H1 (cell line): ENCODE data around the gene TSGA10IP.

ENCODE experiments used
- ATF2 ChIP-seq: IDR thresholded peaks from 2 replicates; pipeline ENCODE4 v1.6.1; 2012; ENCODE audit warnings: low read length, inconsistent platforms
- CBX8 ChIP-seq: fragments of 300-800, 300-1000 bp; sonication (generic); IDR thresholded peaks from 2 replicates; pipeline ENCODE4 v1.7.1; 2016; ENCODE audit warnings: low read depth, low read length, borderline replicate concordance
- CHD2 ChIP-seq: IDR thresholded peaks from 2 replicates; pipeline ENCODE4 v1.6.1; 2012; ENCODE audit warnings: low read length, improper control_type of control experiment
- CTCF ChIP-seq, 3 experiments: IDR thresholded peaks; 1 replicate in 2 of 3; 2 replicates in 1 of 3; pipeline versions ENCODE4 v1.5.1 to v1.6.1; 2011; ENCODE audit warnings: low read length in 3 of 3, mild to moderate bottlenecking in 3 of 3, inconsistent platforms in 2 of 3, low read depth in 1 of 3, moderate library complexity in 1 of 3; ENCODE audit not compliant: insufficient read depth in 1 of 3; ENCODE audit errors: control extremely low read depth in 1 of 3
- EP300 ChIP-seq, 2 experiments: IDR thresholded peaks; 1 replicate in 1 of 2; 2 replicates in 1 of 2; pipeline ENCODE4 v1.6.1; 2011 to 2012; ENCODE audit warnings: low read depth in 2 of 2, low read length in 2 of 2, mild to moderate bottlenecking in 2 of 2, borderline replicate concordance in 1 of 2, inconsistent platforms in 1 of 2, moderate library complexity in 1 of 2
- EZH2 ChIP-seq: fragments of 200-600 bp; sonication (generic); IDR thresholded peaks from 2 replicates; pipeline ENCODE4 v1.7.1; 2012; ENCODE audit warnings: low read depth, mild to moderate bottlenecking, moderate library complexity, low read length, inconsistent platforms; ENCODE audit not compliant: severe bottlenecking
- POLR2AphosphoS5 ChIP-seq: IDR thresholded peaks from 2 replicates; pipeline ENCODE4 v1.6.1; 2011; ENCODE audit warnings: low read depth, low read length
- TCF12 ChIP-seq: IDR thresholded peaks from 2 replicates; pipeline ENCODE4 v1.6.1; 2011; ENCODE audit warnings: low read depth, mild to moderate bottlenecking, low read length

DNA sequence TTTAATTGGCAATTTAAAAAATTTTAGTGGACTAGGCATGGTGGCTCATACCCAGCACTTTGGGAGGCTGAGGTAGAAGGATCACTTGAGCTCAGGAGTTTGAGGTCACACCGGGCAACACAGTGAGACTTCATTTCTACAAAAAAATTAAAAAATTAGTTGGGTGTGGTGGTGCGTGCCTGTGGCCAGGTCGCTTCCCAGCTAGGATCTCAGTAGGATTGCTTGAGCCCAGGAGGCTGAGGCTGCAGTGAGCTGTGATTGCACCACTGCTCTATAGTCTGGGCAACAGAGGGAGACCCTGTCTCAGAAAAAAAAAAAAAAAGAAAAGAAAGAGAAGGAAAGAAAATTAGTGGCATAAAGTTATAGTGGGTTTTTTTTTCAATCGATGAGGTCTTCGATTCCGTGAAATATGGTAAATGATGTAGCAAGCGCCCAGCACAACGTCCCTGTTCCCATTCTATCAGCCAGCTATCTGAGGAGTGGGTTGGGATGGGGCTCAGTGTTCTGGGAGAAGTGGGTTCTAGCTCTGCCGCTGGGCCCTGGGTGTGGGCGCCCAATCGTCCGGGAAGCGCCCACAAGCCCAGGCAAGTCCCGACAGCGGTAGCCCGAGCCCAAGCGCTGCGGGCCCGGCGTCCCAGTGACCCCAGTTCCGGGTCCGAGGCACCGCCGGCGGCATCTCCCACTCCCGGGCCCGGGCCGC is 46.5 kb upstream of the TSGA10IP start:
- no peak for TF ChIP-seq CTCF (IDR thresholded peaks at IDR 0.05; ENCODE audit: control extremely low read depth in 1 of 3, insufficient read depth in 1 of 3, low read depth in 1 of 3, low read length in 3 of 3)
- TF ChIP-seq POLR2AphosphoS5, result no peak
- no peak for TF ChIP-seq CHD2
- TF ChIP-seq CBX8, result no peak
- no peak for TF ChIP-seq EP300 (IDR thresholded peaks at IDR 0.05; ENCODE audit: borderline replicate concordance in 1 of 2, low read depth in 2 of 2, low read length in 2 of 2)
- no peak for TF ChIP-seq EZH2
- no peak for TF ChIP-seq TCF12
- no peak for TF ChIP-seq ATF2
